GM21423 (cell line): Measurements from ENCODE around the gene SERP2.

ENCODE experiments used
- ATAC-seq: cut with Tn5 transposase; IDR thresholded peaks from one replicate; pipeline ENCODE4 v1.9.1; 2021; ENCODE audit warnings: mild to moderate bottlenecking, moderate library complexity; ENCODE audit not compliant: unreplicated experiment

SERP2 gene

DNA sequence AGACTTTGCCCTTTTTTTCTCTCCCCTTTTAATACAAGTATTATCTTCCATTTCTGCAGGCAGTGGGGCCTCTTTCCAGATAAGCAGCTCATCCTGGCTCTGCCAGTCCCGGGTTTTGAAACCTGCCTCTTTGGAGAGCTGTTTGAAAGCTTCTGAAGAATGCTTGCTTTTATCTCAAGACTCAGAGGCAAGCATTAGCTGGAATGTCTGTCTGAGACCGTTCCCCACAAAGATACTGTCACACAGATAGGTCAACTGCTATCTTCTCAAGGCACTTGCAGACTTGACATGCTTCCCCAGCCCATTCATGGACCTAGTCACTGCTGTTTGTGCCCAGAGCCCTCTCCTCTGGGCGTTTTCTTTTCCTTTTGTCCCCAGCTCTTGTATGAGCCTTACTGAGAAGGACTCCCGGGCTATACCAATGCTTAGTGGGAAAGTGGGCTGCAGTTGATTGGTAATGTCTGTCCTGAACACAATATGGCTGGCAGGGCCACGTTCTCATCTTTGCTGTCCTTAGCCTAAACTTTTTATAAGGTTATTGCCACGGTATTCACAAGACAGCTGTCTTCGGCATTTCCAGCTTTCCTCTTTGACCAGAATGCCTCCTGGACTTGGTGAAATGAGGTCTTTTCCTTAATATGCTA is 13.4 kb downstream of the SERP2 start:
- ATAC-seq = no peak

DNA sequence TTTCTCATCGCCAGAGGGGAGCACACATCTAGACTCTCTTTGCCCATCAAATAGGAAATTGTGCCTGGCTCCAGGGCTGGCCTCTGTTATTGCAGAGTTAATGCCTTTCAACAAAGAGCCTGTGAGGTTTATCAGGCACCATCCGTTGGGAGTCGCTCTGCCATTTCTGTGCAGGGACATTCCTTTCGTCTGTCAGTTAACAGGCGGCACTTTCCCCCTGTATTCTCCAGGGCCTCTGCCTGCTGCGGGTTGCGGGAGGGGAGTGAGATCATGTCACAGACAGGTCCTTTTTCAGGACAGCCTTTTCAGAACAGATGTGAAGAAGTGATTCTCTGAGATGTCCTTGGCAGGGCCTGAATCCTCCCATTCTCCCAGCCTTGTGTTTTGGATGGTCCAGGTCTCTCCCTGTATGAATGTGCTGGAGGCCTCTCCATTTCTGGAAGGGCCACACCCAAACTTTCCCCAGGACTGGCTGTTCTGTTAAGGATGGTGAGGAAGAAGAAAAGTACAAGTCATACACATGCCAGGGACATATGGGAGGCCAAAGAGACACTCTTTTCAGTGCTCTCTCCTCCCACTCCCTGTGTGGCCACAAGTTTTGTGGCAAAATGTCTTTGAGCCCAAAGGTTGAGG is 14.9 kb downstream of the SERP2 start:
- no peak for ATAC-seq

- ATAC-seq = no peak
Observed at GRCh38 chr13:44389060-44389666, 15.5 kb downstream of the SERP2 start.

- ATAC-seq = no peak
Observed at GRCh38 chr13:44389876-44390275, 16.3 kb downstream of the SERP2 start.

DNA sequence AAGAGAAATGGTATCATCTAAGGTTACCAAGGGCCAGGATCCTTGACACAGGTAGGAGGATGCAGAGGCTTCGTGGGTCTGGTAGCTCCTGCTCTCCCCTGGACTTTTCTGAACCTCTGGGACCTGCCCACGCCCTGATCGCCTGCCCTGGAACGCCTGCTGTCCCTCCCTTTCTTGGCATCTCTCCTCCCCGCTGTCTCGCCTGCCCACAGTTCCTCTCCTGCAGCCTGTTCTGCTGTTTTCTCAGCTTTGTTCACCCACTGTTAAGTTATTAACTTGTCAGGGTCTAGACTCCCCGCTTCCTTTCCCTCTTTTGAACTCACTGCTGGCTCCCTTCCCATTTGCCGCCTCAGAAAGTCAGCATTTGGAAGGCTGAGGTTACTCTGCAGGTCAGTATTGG is 19.8 kb downstream of the SERP2 start:
- no peak for ATAC-seq

DNA sequence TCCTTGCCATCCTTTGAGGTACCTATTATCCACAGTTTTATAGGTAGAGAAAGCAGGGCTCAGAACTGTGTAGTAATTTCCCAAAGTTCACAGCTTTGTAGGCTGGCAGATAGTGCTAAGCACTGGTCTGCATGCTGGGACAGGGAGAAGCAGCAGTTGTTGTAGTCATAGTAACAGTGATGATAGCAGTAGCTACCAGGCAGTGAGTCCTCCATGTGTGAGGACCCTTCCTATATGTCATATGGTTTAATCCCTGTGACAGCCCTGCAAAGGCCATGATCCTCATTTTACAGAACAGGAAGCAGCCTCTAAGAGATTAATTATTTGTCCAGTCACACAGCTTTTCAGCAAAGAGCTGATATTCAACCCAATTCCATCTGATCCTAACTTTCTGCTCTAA is 21.0 kb downstream of the SERP2 start:
- no peak for ATAC-seq

GRCh38 chr13:44395976-44396694 is 22.5 kb downstream of the SERP2 start:
- ATAC-seq = no peak

DNA sequence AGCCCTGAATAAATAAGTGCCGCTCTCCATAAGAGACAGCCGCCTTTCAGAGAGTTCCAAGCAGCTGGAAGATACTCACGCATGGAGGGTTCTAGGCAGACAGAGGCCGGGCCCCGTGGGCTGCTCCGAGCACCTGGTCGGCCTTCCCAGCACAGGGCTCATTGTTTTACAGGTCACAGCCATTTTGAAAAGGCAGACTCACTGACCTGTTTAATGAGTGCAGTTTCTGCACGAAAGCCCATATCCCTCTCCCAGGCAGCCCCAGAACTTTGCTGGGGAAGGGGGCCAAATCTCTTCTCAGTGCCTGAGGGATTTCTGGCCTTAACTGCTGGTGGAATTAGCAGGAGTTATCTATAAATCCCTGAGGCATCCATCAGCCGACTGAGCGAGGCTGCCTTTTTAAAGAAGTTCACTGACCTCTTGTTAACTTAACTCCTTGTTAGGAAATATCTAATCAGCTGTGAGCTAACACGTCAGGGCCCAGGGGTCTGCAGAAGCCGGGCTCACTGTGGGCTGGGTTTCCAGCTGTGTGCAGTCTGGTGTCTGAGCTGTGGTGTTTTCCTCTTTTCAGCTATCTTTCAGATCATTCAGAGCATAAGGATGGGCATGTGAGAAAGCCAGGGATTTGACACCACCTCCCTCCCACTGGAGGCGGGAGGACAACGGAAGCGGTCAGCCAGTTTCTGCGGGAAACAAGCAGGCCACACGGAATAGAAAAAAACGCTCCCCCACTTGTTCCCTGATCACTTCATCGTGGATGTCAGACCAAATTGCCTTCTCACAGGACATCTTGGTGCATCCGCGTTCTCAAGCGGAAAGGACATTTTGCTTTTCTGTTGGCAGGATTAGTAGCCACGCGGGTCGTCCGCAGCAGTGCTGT is 23.3 kb downstream of the SERP2 start:
- ATAC-seq = no peak

- no peak for ATAC-seq
Observed at GRCh38 chr13:44397766-44398223, 24.2 kb downstream of the SERP2 start.

DNA sequence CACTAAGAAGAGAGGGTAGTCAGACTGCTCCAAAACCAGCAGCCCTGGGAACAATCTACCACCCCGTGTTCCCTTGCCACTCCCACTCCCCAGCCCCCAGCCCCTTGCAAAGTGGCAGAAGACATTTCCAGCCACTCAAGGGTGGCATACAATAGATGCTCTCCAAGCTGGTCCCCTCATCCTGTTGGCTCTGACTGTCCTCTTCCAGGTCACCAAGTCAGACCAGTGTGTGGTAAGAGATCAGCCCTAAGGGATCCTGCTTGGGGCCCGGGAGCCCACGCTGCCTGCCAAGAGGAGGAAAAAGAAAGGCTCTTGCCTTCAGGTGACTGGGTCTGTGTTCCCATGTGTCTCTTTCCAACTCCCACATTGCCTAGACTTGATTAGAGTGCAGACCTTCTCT is 25.0 kb downstream of the SERP2 start:
- ATAC-seq = no peak

GRCh38 chr13:44399074-44399473 is 25.4 kb downstream of the SERP2 start:
- no peak for ATAC-seq

DNA sequence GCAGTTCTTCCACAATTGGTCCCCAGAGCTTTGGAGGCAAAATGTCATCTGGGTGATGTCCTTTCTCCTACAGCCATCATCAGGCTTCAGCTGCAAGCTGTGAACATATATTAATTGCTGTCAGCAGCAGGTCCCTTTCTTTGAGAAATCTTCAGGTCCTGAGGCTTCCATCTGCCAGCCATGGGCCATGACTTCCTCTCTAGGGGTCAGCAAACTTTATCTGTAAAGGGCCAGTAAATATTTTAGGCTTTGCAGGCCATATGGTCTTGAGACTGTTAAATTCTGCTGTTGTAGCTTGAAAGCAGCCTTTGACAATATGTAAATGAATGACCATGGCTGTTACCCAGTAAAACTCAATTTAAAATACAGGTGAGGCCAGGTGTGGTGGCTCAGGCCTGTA is 27.1 kb downstream of the SERP2 start:
- ATAC-seq = no peak

- ATAC-seq = no peak
Observed at GRCh38 chr13:44401577-44401976, 28.0 kb downstream of the SERP2 start.

- ATAC-seq = no peak
Observed at GRCh38 chr13:44402899-44403445, 29.3 kb downstream of the SERP2 start.

GRCh38 chr13:44403461-44404056 is 29.9 kb downstream of the SERP2 start:
- no peak for ATAC-seq

DNA sequence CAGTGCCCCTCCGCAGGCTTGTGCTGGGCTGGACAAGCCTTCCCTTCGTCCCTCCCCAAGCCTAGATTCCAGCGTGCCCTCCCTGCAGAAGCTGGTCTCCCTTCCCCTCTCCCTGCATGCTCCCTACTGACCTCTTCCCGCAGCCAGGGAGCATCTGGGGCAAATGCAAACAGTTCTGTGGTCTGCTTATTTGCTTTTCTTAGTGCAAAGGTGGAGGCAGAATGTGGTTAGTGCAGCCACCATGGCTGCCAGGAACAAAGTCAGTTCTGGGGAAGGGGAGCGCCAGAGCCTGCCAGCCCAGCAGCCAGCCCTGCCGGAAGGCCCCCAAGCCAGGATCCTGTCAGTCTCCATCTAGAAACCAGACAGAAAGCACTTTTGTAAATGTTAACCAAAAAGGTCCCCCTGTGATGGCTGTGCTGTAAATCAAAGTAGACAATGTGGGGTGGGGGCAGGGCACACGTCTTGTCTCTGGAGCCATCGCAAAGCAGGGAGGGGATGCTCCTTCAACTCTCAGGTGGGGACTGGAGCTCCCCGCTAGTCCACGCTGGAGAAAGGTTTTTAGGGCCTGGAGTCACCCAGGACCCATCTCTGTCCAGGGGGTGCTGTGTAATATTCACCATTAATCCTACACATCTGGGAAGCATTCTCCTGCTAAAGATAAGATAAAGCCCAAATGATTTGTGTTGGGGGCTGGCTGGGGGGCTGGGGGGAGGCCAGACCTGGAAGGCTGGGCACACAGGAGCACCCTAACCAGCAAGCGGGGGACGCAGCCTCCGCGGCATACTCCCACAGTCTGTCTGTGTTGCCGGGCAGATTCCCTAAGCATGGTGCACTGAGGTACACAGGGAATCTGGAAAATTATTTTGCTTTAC is 30.9 kb downstream of the SERP2 start:
- no peak for ATAC-seq

DNA sequence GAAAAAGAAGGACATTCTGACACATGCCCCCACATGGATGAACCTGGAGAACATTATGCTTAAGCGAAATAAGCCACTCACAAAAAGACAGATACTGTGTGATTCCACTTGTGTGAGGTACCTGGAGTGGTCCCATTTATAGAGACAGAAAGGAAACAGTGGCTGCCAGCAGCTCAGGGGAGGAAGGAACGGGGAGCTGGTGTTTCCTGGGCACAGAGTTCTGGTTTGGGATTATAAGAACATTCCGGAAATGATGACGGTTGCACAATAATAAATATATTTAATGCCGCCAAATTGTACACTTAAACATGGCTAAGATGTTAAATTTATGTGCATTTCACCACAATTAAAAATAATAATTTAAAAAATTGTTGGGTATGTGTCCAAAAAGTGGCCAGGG is 33.0 kb downstream of the SERP2 start:
- ATAC-seq = no peak

- no peak for ATAC-seq
Observed at GRCh38 chr13:44407379-44407778, 33.8 kb downstream of the SERP2 start.

GRCh38 chr13:44407891-44408290 is 34.3 kb downstream of the SERP2 start:
- no peak for ATAC-seq
